Uterus (tissue), 4 donors: ENCODE data around the gene KBTBD12. TPM values are rescaled to one million over a fixed set of nuclear protein-coding genes. Genes with fewer than 3 reads are reported as not detected.
A peak's percentile ranks its signal among the peaks of the same experiment; 100 is the strongest.

ENCODE experiments used
- DNase-seq, 2 donors: peaks; one replicate each; pipeline ENCODE4 v3.0.0-alpha.2; 2019 to 2020
- H3K27ac ChIP-seq, 2 donors: fragments of 200-600 bp; sonication (generic); 1 replicate in 1 of 2; 2 replicates in 1 of 2; pipeline ENCODE4 v1.5.1; 2016 to 2018
- H3K27me3 ChIP-seq, 2 donors: fragments of 200-600 bp; sonication (generic); one replicate each; pipeline ENCODE4 v1.5.1; 2018 to 2019; ENCODE audit warnings: control low read depth in 1 of 2
- H3K36me3 ChIP-seq, 2 donors: fragments of 200-600 bp; sonication (generic); one replicate each; pipeline ENCODE4 v1.5.1; 2019; ENCODE audit warnings: control low read depth in 1 of 2
- H3K4me1 ChIP-seq, 2 donors: fragments of 200-600 bp; sonication (generic); one replicate each; pipeline ENCODE4 v1.5.1; 2018 to 2019; ENCODE audit warnings: control low read depth in 1 of 2
- H3K4me3 ChIP-seq, 2 donors: fragments of 200-600 bp; sonication (generic); 1 replicate in 1 of 2; 2 replicates in 1 of 2; pipeline ENCODE4 v1.5.1; 2018 to 2019; ENCODE audit warnings: mild to moderate bottlenecking in 1 of 2
- H3K9me3 ChIP-seq, 2 donors: fragments of 200-600 bp; sonication (generic); one replicate each; pipeline ENCODE4 v1.5.1; 2019; ENCODE audit warnings: control low read depth in 1 of 2
- POLR2A ChIP-seq, 2 donors: fragments of 450-650 bp; IDR thresholded peaks; one replicate each; pipeline ENCODE4 v1.6.1; 2016; ENCODE audit warnings: antibody characterized with exemption in 2 of 2, mild to moderate bottlenecking in 1 of 2, moderate library complexity in 1 of 2
- intact Hi-C: fragments of 100-400 bp; cut with DNase I; formaldehyde crosslinking; loops from one replicate; pipeline ENCODE4 v1.15.1; 2023; ENCODE audit warnings: low total_unique reads
- total RNA-seq, 4 donors: library from RNA; depleted of rRNA in 3 of 4; stranded (reverse); fragments of >200 nt in 3 of 4; gene quantifications; one replicate each; pipeline versions ENCODE4 v1.1.0 to v1.2.4, GENCODE V29; 2014 to 2023
- TF ChIP-seq, protein P1 (sequence below), 4 experiments: fragments of 200-600 bp in 2 of 4; fragments of 450-650 bp in 2 of 4; sonication (generic) in 2 of 4; IDR thresholded peaks; one replicate each; pipeline ENCODE4 v1.5.1; 2016 to 2019; ENCODE audit warnings: antibody characterized with exemption in 4 of 4, mild to moderate bottlenecking in 2 of 4, moderate library complexity in 1 of 4
- donor health status: DM: yes; HTN: yes; CAD: no.

Gene KBTBD12, protein sequence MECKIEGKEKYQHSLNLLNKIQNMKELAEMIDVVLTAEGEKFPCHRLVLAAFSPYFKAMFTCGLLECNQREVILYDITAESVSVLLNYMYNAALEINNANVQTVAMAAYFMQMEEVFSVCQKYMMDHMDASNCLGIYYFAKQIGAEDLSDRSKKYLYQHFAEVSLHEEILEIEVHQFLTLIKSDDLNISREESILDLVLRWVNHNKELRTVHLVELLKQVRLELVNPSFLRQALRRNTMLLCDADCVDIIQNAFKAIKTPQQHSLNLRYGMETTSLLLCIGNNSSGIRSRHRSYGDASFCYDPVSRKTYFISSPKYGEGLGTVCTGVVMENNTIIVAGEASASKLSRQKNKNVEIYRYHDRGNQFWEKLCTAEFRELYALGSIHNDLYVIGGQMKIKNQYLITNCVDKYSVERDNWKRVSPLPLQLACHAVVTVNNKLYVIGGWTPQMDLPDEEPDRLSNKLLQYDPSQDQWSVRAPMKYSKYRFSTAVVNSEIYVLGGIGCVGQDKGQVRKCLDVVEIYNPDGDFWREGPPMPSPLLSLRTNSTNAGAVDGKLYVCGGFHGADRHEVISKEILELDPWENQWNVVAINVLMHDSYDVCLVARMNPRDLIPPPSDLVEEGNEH
- total RNA-seq: 1 to 10 TPM in 2 of 4 donors, under 1 TPM in 1, not detected in 1; 0.59 to 2.8 (median 2.1) TPM

DNA sequence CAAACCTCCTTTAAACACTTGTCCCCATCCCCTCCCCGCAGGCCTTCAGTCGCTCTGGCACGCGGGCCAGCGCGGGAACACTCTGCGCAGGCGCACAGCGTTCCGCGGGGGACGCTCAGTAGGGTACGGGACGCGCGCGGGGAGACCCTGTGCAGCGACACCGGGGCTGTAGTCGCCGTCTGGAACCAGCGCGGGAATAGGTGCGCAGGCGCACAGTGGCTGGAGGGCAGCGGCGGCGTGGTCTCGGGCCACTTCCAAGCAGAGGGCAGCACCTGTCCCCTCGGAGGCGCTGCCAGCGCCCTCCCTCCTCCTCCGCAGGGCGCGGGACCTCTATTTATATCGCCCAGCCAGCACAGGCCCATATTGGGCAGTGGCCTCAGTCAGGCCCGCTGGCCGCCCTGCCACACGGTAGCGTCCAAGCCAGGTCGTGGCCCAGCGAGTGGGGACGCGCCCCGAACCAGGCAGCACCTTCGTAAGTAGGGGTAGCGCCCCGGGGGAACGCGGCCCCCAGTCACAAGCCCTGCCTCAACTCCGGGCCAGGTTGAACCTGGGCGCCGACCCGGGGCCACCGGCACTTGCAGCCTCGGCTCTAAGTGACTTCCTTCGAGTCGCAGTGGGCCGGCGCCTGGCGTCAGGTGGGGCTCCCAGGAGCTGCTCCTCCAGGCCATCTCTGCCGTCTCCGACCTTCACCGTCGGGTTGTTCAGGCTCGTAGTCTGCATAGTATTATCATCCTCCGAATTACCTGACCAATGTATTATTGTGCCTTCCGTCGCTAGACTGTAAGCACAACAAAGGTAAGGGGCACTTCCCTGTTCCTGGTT lies at the start of gene KBTBD12:
Gene KBTBD12 (plus strand): TSS at position 118 of the 822 bp plus-strand sequence. CDS start 7,830 bp downstream, outside the sequence.
- intact Hi-C loops: no loop called here
- Histone ChIP-seq H3K4me3 (peak within 1 kb of the TSS; percentile 35 to 39), H3K36me3 (no peaks in the 10 kb centered on the region), H3K9me3 (no peaks in the 10 kb centered on the region), H3K27me3 (no peaks in the 10 kb centered on the region), H3K27ac (peak within 1 kb of the TSS; percentile 6 to 65), H3K4me1 (no peaks in the 10 kb centered on the region)
- DNase-seq: peak in 1 of 2 donors; percentile 43
- TF ChIP-seq, protein P1, sequence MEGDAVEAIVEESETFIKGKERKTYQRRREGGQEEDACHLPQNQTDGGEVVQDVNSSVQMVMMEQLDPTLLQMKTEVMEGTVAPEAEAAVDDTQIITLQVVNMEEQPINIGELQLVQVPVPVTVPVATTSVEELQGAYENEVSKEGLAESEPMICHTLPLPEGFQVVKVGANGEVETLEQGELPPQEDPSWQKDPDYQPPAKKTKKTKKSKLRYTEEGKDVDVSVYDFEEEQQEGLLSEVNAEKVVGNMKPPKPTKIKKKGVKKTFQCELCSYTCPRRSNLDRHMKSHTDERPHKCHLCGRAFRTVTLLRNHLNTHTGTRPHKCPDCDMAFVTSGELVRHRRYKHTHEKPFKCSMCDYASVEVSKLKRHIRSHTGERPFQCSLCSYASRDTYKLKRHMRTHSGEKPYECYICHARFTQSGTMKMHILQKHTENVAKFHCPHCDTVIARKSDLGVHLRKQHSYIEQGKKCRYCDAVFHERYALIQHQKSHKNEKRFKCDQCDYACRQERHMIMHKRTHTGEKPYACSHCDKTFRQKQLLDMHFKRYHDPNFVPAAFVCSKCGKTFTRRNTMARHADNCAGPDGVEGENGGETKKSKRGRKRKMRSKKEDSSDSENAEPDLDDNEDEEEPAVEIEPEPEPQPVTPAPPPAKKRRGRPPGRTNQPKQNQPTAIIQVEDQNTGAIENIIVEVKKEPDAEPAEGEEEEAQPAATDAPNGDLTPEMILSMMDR (IDR thresholded peaks at IDR 0.05): no peak
- no peak for TF ChIP-seq POLR2A (IDR thresholded peaks at IDR 0.05)

DNA sequence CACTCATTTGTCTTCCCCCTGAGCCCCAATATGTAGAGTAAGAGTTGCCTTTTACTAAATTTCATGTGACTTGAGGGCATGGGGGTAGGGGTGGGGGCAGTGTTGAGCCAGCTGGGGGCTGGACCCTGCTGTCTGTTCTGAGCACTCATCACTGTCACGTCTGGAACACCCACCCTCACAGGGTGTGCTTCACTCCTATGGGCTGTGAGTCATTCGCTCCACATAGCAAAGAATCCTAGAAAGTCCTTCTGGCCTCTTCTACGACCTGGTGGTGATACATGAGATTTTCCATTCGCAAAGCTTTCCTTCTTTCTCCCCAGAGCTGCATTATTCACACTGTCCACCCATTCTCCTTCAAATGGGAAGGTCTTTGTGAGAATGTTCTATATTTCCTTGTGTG lies 49.1 kb upstream of the KBTBD12 start:
- H3K27me3 ChIP-seq: no peaks in the 10 kb centered on the region
- H3K27ac ChIP-seq: no peak overlapping the region
- H3K4me1 ChIP-seq: no peaks in the 10 kb centered on the region
- H3K4me3 ChIP-seq: no peak overlapping the region
- no peaks in the 10 kb centered on the region for H3K9me3 ChIP-seq
- DNase-seq: no peak
- no peak for TF ChIP-seq POLR2A (IDR thresholded peaks at IDR 0.05)
- TF ChIP-seq, protein P1 (IDR thresholded peaks at IDR 0.05): no peak
- no peaks in the 10 kb centered on the region for H3K36me3 ChIP-seq
- intact Hi-C loops: no loop called here

DNA sequence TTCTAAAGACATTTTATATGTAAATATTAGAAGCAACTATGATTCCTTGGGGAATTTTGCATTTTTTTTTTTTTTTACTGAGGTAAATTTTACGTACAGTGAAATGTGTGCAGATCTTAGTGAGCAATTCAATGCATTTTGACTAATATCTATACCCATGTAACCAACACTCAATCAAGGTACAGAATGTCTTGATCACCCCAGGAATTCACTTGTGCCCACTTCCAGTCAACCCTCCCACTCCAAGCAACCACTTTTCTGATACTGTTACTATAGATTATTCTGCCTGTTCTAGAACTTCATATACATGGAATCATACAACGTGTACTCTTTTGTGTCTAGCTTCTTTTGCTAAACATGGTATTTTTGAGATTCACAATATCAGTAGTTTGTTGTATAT lies 47.6 kb upstream of the KBTBD12 start:
- Histone ChIP-seq H3K4me1 (no peaks in the 10 kb centered on the region), H3K9me3 (no peaks in the 10 kb centered on the region), H3K36me3 (no peaks in the 10 kb centered on the region), H3K27ac (no peak overlapping the region), H3K4me3 (no peak overlapping the region), H3K27me3 (no peaks in the 10 kb centered on the region)
- no peak for DNase-seq
- intact Hi-C loops: no loop called here
- no peak for TF ChIP-seq POLR2A (IDR thresholded peaks at IDR 0.05)
- TF ChIP-seq, protein P1 (IDR thresholded peaks at IDR 0.05): no peak

DNA sequence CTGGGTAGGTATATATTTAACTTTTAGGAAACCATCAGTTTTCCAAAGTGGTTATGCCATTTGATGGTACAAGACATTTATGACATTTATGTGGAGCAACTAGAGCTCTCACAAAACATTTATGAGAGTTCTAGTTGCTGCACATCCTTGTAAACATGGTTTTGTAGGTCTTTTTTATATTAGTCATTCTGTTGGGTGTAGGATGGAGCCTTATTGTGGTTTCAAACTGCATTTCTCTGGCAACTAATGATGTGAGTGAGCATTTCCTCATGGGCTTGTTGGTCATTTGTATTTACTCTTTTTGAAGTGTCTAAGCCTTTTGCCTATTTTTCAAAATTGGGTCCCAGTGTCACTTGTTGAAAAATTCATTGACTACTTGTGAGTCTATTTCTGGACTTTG lies 47.0 kb upstream of the KBTBD12 start:
- intact Hi-C loops: no loop called here
- Histone ChIP-seq H3K4me3 (no peak overlapping the region), H3K27ac (no peak overlapping the region), H3K36me3 (no peaks in the 10 kb centered on the region), H3K9me3 (no peaks in the 10 kb centered on the region), H3K4me1 (no peaks in the 10 kb centered on the region), H3K27me3 (no peaks in the 10 kb centered on the region)
- TF ChIP-seq POLR2A (IDR thresholded peaks at IDR 0.05): no peak
- TF ChIP-seq, protein P1 (IDR thresholded peaks at IDR 0.05): no peak
- no peak for DNase-seq
